Uterus (tissue), 4 donors: ENCODE data around the gene KCNAB1. TPM values are rescaled to one million over a fixed set of nuclear protein-coding genes. Genes with fewer than 3 reads are reported as not detected.

Experiments used
- DNase-seq, 2 donors: peaks; one replicate each; pipeline ENCODE4 v3.0.0-alpha.2; 2019 to 2020
- H3K27ac ChIP-seq, 2 donors: fragments of 200-600 bp; sonication (generic); 1 replicate in 1 of 2; 2 replicates in 1 of 2; pipeline ENCODE4 v1.5.1; 2016 to 2018
- H3K27me3 ChIP-seq, 2 donors: fragments of 200-600 bp; sonication (generic); one replicate each; pipeline ENCODE4 v1.5.1; 2018 to 2019; ENCODE audit warnings: control low read depth in 1 of 2
- H3K36me3 ChIP-seq, 2 donors: fragments of 200-600 bp; sonication (generic); one replicate each; pipeline ENCODE4 v1.5.1; 2019; ENCODE audit warnings: control low read depth in 1 of 2
- H3K4me1 ChIP-seq, 2 donors: fragments of 200-600 bp; sonication (generic); one replicate each; pipeline ENCODE4 v1.5.1; 2018 to 2019; ENCODE audit warnings: control low read depth in 1 of 2
- H3K4me3 ChIP-seq, 2 donors: fragments of 200-600 bp; sonication (generic); 1 replicate in 1 of 2; 2 replicates in 1 of 2; pipeline ENCODE4 v1.5.1; 2018 to 2019; ENCODE audit warnings: mild to moderate bottlenecking in 1 of 2
- H3K9me3 ChIP-seq, 2 donors: fragments of 200-600 bp; sonication (generic); one replicate each; pipeline ENCODE4 v1.5.1; 2019; ENCODE audit warnings: control low read depth in 1 of 2
- POLR2A ChIP-seq, 2 donors: fragments of 450-650 bp; IDR thresholded peaks; one replicate each; pipeline ENCODE4 v1.6.1; 2016; ENCODE audit warnings: antibody characterized with exemption in 2 of 2, mild to moderate bottlenecking in 1 of 2, moderate library complexity in 1 of 2
- intact Hi-C: fragments of 100-400 bp; cut with DNase I; formaldehyde crosslinking; loops from one replicate; pipeline ENCODE4 v1.15.1; 2023; ENCODE audit warnings: low total_unique reads
- total RNA-seq, 4 donors: library from RNA; depleted of rRNA in 3 of 4; stranded (reverse); fragments of >200 nt in 3 of 4; gene quantifications; one replicate each; pipeline versions ENCODE4 v1.1.0 to v1.2.4, GENCODE V29; 2014 to 2023
- TF ChIP-seq, protein P1 (sequence below), 4 experiments: fragments of 200-600 bp in 2 of 4; fragments of 450-650 bp in 2 of 4; sonication (generic) in 2 of 4; IDR thresholded peaks; one replicate each; pipeline ENCODE4 v1.5.1; 2016 to 2019; ENCODE audit warnings: antibody characterized with exemption in 4 of 4, mild to moderate bottlenecking in 2 of 4, moderate library complexity in 1 of 4
- donor health status: DM: yes; HTN: yes; CAD: no.

Gene KCNAB1
- total RNA-seq, 4 donors from 2014 or later = 1.3 to 12.8 (median 6.8) TPM

DNA sequence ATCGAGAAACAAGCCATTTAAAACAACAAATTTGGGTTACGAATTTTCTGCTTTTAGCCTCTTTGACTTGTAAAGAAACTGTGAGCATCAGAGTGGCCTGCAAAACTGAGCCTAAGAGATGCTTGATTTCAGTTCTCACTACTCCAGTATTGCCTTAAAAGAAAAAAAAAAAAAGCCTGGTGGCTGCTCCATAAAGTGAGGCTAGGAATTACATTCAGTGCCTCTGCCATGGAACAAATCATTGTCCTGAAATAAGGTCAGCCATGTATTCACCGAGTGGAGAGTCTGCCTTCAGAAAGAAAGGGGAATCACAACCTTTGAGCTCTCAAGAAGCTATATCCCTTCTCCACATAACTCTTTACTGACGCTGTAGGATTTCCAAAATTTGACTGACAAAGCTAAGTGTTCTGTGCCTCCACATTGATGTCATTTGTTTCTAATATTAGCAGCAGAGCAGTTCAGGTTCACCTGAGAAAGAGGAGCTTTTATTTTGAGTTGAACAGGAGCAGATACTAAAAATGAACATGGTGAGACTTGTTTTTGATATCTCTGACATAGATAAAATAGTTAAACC is 297.3 kb downstream of the KCNAB1 start:
- DNase-seq = no peak
- no peaks in the 10 kb centered on the region for H3K27me3 ChIP-seq
- intact Hi-C loops = no loop called here
- TF ChIP-seq, protein P1, sequence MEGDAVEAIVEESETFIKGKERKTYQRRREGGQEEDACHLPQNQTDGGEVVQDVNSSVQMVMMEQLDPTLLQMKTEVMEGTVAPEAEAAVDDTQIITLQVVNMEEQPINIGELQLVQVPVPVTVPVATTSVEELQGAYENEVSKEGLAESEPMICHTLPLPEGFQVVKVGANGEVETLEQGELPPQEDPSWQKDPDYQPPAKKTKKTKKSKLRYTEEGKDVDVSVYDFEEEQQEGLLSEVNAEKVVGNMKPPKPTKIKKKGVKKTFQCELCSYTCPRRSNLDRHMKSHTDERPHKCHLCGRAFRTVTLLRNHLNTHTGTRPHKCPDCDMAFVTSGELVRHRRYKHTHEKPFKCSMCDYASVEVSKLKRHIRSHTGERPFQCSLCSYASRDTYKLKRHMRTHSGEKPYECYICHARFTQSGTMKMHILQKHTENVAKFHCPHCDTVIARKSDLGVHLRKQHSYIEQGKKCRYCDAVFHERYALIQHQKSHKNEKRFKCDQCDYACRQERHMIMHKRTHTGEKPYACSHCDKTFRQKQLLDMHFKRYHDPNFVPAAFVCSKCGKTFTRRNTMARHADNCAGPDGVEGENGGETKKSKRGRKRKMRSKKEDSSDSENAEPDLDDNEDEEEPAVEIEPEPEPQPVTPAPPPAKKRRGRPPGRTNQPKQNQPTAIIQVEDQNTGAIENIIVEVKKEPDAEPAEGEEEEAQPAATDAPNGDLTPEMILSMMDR (IDR thresholded peaks at IDR 0.05) = no peak
- TF ChIP-seq POLR2A (IDR thresholded peaks at IDR 0.05) = no peak
- H3K9me3 ChIP-seq = no peaks in the 10 kb centered on the region
- H3K4me1 ChIP-seq = no peaks in the 10 kb centered on the region
- no peak overlapping the region for H3K4me3 ChIP-seq
- no peaks in the 10 kb centered on the region for H3K36me3 ChIP-seq
- no peak overlapping the region for H3K27ac ChIP-seq

DNA sequence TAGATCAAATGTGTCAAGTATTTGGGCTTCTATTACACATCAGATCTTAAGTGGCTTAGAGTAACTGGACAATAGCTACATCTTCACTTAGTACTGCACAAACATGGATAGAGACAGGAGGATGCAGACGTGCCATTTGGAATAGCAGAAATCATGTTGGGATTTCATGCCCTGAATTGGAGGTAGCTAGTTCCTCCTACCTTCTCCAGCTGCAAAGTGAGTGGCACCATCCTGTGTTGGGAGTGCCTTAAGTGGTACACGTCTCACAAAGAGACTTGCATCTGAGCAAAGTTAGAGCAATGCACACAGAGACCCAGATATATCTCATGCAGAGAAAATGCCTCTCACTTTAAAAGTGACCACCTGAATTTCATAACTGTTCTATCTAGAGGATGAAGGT is 298.1 kb downstream of the KCNAB1 start:
- intact Hi-C loops = no loop called here
- no peaks in the 10 kb centered on the region for H3K4me1 ChIP-seq
- H3K27me3 ChIP-seq = no peaks in the 10 kb centered on the region
- H3K9me3 ChIP-seq = no peaks in the 10 kb centered on the region
- no peak overlapping the region for H3K27ac ChIP-seq
- H3K4me3 ChIP-seq = no peak overlapping the region
- no peak for DNase-seq
- TF ChIP-seq, protein P1 (IDR thresholded peaks at IDR 0.05) = no peak
- TF ChIP-seq POLR2A (IDR thresholded peaks at IDR 0.05) = no peak
- no peaks in the 10 kb centered on the region for H3K36me3 ChIP-seq

DNA sequence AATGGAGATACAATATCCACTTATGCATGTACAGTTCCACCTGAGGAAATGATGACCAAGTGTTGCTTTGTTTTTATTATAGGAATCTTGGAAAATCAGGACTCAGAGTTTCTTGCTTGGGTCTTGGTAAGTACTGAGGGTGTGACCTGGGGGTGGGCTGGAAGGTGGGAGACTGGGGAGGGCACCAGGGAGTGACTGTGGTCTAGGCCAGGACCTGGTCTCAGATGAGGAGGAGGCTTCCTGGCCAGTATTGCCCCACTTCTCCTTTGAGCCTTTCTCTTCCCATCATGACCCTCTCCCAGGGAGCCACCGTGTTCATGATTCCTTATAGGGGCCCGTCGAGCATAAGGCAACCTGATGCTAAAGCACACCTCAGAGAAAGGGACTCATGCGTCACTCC is 301.2 kb downstream of the KCNAB1 start:
- DNase-seq = no peak

DNA sequence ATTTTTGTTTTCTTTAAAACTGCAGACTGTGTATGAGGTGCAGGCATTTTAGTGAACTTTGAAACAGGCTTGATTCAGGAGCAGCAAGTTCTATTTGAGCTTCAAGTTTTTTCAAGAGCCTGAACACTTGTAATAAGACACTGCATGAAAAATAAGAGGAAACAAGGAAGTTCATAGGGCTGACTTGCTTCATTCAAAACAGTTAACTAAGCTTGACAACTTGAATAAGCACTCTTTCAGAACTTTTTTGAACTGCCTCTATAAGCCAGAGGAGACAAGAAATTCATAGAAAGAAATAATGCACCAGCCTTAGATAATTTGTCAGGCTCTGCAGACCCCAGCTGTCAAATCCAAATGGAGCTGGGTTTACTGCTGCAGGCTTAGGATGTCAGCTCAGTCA is 304.4 kb downstream of the KCNAB1 start:
- Histone ChIP-seq H3K4me1 (no peaks in the 10 kb centered on the region), H3K36me3 (no peaks in the 10 kb centered on the region), H3K4me3 (no peak overlapping the region), H3K9me3 (no peaks in the 10 kb centered on the region), H3K27ac (no peak overlapping the region), H3K27me3 (no peaks in the 10 kb centered on the region)
- intact Hi-C loops = no loop called here
- DNase-seq = no peak
- TF ChIP-seq, protein P1 (IDR thresholded peaks at IDR 0.05) = no peak
- no peak for TF ChIP-seq POLR2A (IDR thresholded peaks at IDR 0.05)

More for the DNA sequence above, 301.2 kb downstream of the KCNAB1 start:
- Histone ChIP-seq H3K27ac (no peak overlapping the region), H3K36me3 (no peaks in the 10 kb centered on the region), H3K9me3 (no peaks in the 10 kb centered on the region), H3K4me3 (no peak overlapping the region), H3K4me1 (no peaks in the 10 kb centered on the region), H3K27me3 (no peaks in the 10 kb centered on the region)
- TF ChIP-seq POLR2A (IDR thresholded peaks at IDR 0.05) = no peak
- TF ChIP-seq, protein P1 (IDR thresholded peaks at IDR 0.05) = no peak
- intact Hi-C loops = no loop called here

DNA sequence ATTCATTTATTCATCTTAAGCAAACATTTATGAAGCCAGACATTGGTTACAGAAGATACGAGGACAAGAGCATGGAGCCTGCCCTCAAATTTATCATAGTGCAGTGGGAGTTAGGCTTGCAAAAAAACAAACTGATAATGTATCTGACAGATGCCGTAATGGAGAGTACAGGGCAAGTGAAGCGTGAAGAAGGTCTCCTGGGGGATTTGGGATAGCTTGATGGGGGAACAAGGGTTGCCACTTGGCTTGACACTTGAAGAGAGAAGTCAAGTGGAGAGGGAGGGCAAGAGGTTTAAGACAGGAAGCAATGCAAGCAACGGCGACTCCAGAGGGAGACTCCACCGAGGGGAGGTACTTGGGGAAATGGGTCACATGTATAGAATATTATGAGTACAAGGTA is 305.3 kb downstream of the KCNAB1 start:
- H3K4me1 ChIP-seq = no peaks in the 10 kb centered on the region
- no peak overlapping the region for H3K4me3 ChIP-seq
- no peaks in the 10 kb centered on the region for H3K27me3 ChIP-seq
- intact Hi-C loops = no loop called here
- DNase-seq = no peak
- no peaks in the 10 kb centered on the region for H3K36me3 ChIP-seq
- no peak for TF ChIP-seq POLR2A (IDR thresholded peaks at IDR 0.05)
- TF ChIP-seq, protein P1 (IDR thresholded peaks at IDR 0.05) = no peak
- no peaks in the 10 kb centered on the region for H3K9me3 ChIP-seq
- no peak overlapping the region for H3K27ac ChIP-seq
